BLaER1 (cell line): ENCODE data around the gene SLC9C1.

Experiments
- H3K27ac ChIP-seq: shearing (Covaris generic); formaldehyde crosslinking; 2 replicates; pipeline ENCODE4 v1.8.1; 2022
- H3K27me3 ChIP-seq: shearing (Covaris generic); formaldehyde crosslinking; 2 replicates; pipeline ENCODE4 v1.8.1; 2022
- H3K36me3 ChIP-seq: shearing (Covaris generic); formaldehyde crosslinking; 2 replicates; pipeline ENCODE4 v1.8.1; 2022
- H3K4me1 ChIP-seq: shearing (Covaris generic); formaldehyde crosslinking; 2 replicates; pipeline ENCODE4 v1.8.1; 2022
- H3K4me2 ChIP-seq: shearing (Covaris generic); formaldehyde crosslinking; 2 replicates; pipeline ENCODE4 v1.8.1; 2022
- H3K4me3 ChIP-seq: shearing (Covaris generic); formaldehyde crosslinking; 2 replicates; pipeline ENCODE4 v1.8.1; 2022
- H3K9ac ChIP-seq: shearing (Covaris generic); formaldehyde crosslinking; 2 replicates; pipeline ENCODE4 v1.8.1; 2022
- H3K9me3 ChIP-seq: shearing (Covaris generic); formaldehyde crosslinking; 2 replicates; pipeline ENCODE4 v1.8.1; 2022
- H4K20me1 ChIP-seq: shearing (Covaris generic); formaldehyde crosslinking; 2 replicates; pipeline ENCODE4 v1.8.1; 2022
- Cebpa-rat ChIP-seq: shearing (Covaris generic); IDR thresholded peaks from 2 replicates; pipeline ENCODE4 v1.8.1; 2022

Gene SLC9C1

DNA sequence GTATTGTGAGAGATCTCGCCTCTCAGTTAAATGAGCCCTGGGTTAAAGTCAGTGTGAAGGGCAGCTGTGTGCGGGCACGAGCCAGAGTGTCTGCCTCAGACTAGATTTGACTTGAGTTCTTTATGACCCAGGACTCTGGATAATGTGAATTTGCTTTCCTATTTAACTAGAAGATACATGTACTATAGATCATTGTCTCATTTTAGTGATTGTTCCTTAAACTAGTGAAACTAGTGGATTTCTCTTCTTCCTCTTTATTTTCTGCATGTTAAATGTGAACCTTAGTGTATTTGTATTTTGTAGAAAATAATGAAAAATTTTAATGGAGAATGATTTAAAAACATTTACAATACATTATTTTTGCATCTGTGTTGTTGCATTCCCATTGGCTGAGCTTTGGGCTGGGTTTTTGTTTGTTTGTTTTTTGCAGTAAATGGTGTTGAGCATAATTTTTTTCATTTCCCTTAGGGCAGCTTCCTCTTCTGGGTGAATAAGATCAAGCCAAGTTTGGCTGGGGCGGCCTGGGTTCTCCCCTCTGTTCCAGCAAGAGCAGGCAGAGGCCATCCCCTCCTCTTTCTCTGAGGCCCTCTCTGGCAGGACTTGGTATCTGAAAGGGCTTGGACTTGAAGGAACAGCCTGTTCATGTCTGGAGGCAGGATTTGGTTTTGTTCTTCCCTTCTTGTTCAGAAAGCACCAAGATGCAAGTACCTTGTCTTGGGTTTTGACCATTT, 176.0 kb downstream of the SLC9C1 start:
- no peak overlapping the region for H3K9ac ChIP-seq
- H3K4me2 ChIP-seq, result peak overlapping the region; percentile 83
- no peaks in the 10 kb centered on the region for H3K9me3 ChIP-seq
- H3K27me3 ChIP-seq, result no peaks in the 10 kb centered on the region
- no peak overlapping the region; the same call in 1 of the 2 replicates for H3K4me3 ChIP-seq
- no peak for TF ChIP-seq Cebpa-rat
- H3K4me1 ChIP-seq, result peaks cover 100% of the 10 kb centered on the region
- H3K36me3 ChIP-seq, result peaks cover 5% of the 10 kb centered on the region
- H3K27ac ChIP-seq, result peak overlapping the region; percentile 90
- H4K20me1 ChIP-seq, result no peaks in the 10 kb centered on the region

DNA sequence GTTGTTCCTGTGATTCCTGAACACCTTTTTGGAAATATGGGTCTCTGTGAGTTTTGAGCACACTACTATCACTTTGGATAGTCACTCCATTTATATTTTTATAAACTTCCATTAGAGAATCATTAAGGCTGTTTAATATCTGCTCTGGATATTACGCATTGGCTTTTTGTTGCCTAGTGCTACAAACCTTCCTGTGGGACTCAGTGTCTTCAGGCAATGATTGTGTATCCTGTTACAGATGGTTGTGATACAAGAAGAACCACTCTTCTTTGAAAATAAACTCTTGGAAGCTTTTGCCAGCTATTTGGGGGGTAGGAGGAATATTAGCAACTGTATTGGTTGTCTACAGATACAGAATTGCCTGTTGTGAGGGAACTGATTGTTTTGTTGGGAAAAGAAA, 176.6 kb downstream of the SLC9C1 start:
- no peak for TF ChIP-seq Cebpa-rat
- Histone ChIP-seq H3K27ac (peak overlapping the region; percentile 90), H3K9me3 (no peaks in the 10 kb centered on the region), H3K36me3 (no peaks in the 10 kb centered on the region; the same call in 1 of the 2 replicates), H3K4me3 (no peak overlapping the region; the same call in 1 of the 2 replicates), H3K9ac (0 out of 2 replicates have a peak overlapping the region, but pooled peaks have one; percentile 9), H4K20me1 (no peaks in the 10 kb centered on the region), H3K27me3 (no peaks in the 10 kb centered on the region), H3K4me1 (peaks cover 100% of the 10 kb centered on the region), H3K4me2 (peak overlapping the region; percentile 83)

DNA sequence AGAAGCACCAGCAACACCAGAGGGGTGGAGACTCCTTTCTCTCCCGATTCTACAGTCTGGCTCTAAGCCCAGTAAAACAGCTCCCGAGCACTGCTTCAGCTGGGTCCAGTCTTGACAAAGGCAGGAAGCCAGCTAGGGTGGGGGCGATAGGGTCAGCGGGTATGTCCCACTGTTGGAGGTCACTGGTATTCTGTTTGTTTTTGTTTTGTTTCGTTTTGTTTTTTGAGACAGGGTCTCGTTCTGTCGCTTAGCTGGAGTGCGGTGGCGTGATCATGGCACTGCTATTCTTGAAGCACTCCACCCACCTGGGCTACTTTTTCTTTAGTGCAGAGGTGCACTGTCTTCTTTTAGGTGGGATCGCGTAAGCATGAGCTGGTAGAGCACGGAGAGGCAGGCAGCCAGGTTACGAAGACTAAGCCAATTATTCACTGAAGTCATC, 177.2 kb downstream of the SLC9C1 start:
- Histone ChIP-seq H3K36me3 (no peaks in the 10 kb centered on the region), H4K20me1 (no peaks in the 10 kb centered on the region), H3K9me3 (no peaks in the 10 kb centered on the region), H3K27me3 (no peaks in the 10 kb centered on the region), H3K4me2 (peak overlapping the region; percentile 83), H3K4me1 (peaks cover 100% of the 10 kb centered on the region), H3K27ac (0 out of 2 replicates have a peak overlapping the region, but pooled peaks have one; percentile 90), H3K9ac (no peak overlapping the region), H3K4me3 (no peak overlapping the region)
- TF ChIP-seq Cebpa-rat, result no peak

DNA sequence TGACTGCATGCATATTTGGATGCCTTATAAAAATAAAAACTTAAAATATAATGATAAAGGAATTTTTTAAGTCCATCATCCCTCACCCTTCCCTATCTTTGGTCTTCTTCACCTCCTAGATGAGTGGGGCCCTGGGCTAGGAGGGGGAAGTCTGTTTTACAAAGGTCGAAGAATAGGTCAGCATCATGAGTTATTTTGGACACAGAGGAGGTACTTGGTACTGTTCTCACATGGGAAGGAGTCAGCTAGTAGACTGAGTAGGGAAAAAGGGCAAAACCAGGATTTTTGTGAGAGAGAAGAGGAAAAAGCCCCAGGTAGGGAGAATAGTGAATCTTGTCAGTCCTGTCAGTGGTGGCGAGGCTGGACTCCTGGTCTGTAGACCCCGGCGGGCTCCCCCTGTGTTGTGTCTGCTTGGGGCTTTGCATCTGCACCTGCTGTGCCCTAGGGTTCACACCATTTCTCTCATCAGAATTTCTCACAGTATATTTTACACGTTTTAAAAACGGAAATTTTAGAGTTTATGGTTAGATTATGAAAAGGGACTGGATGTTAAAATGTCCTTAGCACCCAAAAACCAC, 178.1 kb downstream of the SLC9C1 start:
- Histone ChIP-seq H3K9ac (peak overlapping the region; percentile 59; the same call in 1 of the 2 replicates), H3K4me1 (peaks cover 97% of the 10 kb centered on the region), H3K4me3 (0 out of 2 replicates have a peak overlapping the region, but pooled peaks have one; percentile 15), H3K27ac (peak overlapping the region; percentile 82), H4K20me1 (no peaks in the 10 kb centered on the region), H3K4me2 (peak overlapping the region; percentile 83), H3K27me3 (no peaks in the 10 kb centered on the region), H3K9me3 (no peaks in the 10 kb centered on the region), H3K36me3 (no peaks in the 10 kb centered on the region)
- no peak for TF ChIP-seq Cebpa-rat

DNA sequence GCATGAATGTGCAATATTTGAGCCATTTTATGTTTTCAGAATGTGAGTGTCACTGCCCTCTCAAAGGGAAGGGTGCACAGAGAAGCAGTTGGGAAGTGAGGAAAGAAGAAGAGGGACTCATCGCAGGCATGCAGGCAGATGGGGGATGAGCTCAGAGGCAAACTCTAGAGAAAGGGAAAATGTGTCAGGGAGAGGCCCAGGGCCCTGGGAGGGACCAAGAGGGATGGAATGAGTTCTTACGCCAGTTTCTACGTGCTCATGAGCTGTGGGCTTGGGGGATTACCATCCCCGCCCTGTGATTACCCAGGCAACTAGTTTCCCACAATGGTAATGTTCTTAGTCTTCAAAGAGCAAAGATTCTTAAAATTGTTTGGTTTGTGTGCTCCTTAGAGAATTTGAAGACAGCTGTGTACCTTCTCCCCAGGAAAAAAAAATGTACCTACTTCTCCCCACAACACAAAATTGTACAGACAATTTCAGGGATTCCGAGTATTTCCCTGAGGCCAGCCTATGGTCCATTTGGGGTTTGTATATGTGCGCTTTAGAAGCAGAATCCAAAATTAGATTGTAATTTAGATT, 178.8 kb downstream of the SLC9C1 start:
- H3K27me3 ChIP-seq, result no peaks in the 10 kb centered on the region
- no peak for TF ChIP-seq Cebpa-rat
- H3K27ac ChIP-seq, result peak overlapping the region; percentile 82
- H3K9me3 ChIP-seq, result no peaks in the 10 kb centered on the region
- no peaks in the 10 kb centered on the region for H3K36me3 ChIP-seq
- H3K4me2 ChIP-seq, result peak overlapping the region; percentile 83
- peaks cover 91% of the 10 kb centered on the region for H3K4me1 ChIP-seq
- H3K4me3 ChIP-seq, result peak overlapping the region; percentile 15; the same call in 1 of the 2 replicates
- H3K9ac ChIP-seq, result peak overlapping the region; percentile 59
- no peaks in the 10 kb centered on the region for H4K20me1 ChIP-seq

DNA sequence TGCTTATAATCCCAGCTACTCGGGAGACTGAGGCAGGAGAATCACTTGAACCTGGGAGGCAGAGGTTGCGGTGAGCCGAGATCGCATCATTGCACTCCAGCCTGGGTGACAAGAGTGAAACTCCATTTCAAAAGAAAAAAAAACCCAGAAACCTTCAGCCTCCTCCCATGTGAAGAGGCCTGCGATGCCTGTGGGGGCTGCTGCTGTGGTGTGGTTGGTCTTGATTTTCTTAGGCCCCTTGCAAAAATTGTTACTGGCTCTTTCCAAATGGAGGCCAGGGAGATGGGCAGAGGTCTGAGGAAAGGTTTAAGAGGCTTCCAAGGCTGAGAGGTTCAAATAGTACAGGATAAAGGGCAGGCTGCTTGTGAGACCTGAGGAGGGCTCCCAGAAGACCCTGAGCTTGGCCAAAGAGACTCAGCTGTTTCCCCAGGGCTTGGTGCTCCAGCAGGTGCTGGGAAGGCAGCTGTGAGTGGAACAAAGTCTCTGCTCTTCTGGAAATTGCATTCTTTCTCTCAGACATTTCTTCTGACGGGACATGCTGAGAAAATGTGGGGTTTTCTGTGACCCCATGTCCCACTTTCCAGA, 179.3 kb downstream of the SLC9C1 start:
- no peak for TF ChIP-seq Cebpa-rat
- Histone ChIP-seq H3K4me3 (peak overlapping the region; percentile 15; the same call in 1 of the 2 replicates), H3K27ac (peak overlapping the region; percentile 82)

DNA sequence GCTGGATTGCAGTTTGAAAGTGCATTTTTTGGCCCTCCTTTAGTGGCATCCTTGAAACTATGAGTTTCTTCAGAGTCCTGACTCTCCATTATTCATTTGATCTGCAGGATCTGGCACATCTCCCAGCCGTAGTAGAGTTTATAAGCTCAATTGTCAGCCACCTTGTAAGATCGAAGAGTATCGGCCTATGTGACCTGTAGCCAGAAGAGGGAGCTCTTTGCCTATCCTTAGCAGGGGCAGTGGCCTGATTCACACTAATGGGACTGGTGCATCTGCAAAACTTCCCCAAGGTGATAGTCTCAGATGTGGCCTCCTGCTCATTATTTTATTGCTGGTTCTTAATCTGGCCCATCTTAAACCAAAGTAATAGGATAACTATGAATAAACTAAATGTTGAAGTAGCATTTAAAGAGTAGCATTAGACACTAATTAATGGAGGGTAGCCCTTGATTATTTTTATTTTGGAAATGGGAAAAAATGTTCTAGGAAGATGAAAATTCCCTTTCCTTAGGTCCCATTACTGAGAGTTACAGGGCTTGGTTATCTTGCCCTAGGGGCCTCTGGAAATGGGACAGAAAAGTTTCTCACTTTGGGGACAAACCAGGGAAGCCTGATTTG, 182.1 kb downstream of the SLC9C1 start:
- Histone ChIP-seq H3K4me3 (no peak overlapping the region), H3K4me1 (peaks cover 57% of the 10 kb centered on the region), H3K27me3 (no peaks in the 10 kb centered on the region), H3K36me3 (no peaks in the 10 kb centered on the region), H3K4me2 (peak overlapping the region; percentile 31), H3K9me3 (no peaks in the 10 kb centered on the region), H4K20me1 (no peaks in the 10 kb centered on the region), H3K9ac (no peak overlapping the region), H3K27ac (no peak overlapping the region)
- TF ChIP-seq Cebpa-rat, result no peak

More for the DNA sequence above, 179.3 kb downstream of the SLC9C1 start:
- Histone ChIP-seq H3K9ac (peak overlapping the region; percentile 59), H3K36me3 (no peaks in the 10 kb centered on the region), H4K20me1 (no peaks in the 10 kb centered on the region), H3K4me2 (peak overlapping the region; percentile 83), H3K9me3 (no peaks in the 10 kb centered on the region), H3K4me1 (peaks cover 85% of the 10 kb centered on the region), H3K27me3 (no peaks in the 10 kb centered on the region)

DNA sequence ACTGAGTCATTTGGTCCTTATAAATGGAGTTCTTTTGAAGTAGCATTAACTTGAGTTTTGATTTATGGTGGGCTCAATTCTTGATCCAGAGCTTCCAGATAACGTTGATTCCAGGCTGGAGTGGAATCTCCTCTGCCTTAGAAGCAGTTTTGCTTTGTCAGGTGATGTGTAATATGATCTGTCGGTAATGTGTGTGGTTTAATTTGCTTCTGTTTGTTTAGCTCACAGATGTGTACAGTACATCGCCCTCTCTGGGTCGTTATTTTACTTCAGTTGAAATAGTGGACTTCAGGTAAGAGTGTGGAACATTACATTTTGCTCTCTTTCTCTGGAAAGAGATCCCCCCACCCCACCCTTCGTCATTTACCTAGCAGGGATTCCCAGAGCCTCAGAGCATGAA, 184.7 kb downstream of the SLC9C1 start:
- H3K9ac ChIP-seq, result no peak overlapping the region
- H3K27ac ChIP-seq, result no peak overlapping the region
- H3K36me3 ChIP-seq, result no peaks in the 10 kb centered on the region
- no peak overlapping the region for H3K4me3 ChIP-seq
- no peaks in the 10 kb centered on the region for H3K27me3 ChIP-seq
- H4K20me1 ChIP-seq, result no peaks in the 10 kb centered on the region
- no peak overlapping the region for H3K4me2 ChIP-seq
- no peak for TF ChIP-seq Cebpa-rat
- H3K9me3 ChIP-seq, result no peaks in the 10 kb centered on the region
- H3K4me1 ChIP-seq, result peaks cover 40% of the 10 kb centered on the region

DNA sequence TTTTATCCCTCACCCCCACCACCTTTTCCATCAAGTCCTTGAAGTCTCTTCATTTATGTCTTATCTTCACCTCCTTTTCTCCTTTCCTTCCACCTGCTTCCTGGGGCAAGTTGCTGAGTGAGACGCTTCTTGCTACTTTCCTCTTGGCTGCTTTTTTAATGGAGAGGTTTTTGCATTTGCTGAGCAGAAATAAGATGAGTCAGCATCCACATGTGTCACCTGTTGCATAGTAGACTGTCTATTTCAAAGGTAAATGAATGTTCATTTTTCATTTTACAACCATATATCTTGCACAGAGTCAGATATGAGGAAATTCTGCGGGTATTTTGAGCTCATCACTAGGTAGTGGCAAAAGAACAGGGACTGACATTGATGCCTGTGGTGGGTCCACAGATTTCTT, 189.2 kb downstream of the SLC9C1 start:
- Histone ChIP-seq H4K20me1 (no peaks in the 10 kb centered on the region), H3K4me3 (no peak overlapping the region), H3K4me1 (peaks cover 8% of the 10 kb centered on the region), H3K27me3 (no peaks in the 10 kb centered on the region), H3K4me2 (no peak overlapping the region), H3K27ac (no peak overlapping the region), H3K9ac (no peak overlapping the region), H3K9me3 (peaks cover 6% of the 10 kb centered on the region), H3K36me3 (no peaks in the 10 kb centered on the region)
- no peak for TF ChIP-seq Cebpa-rat
